Calu3 (cell line): ENCODE results near the gene LDLRAD4. TPM values are rescaled to one million over a fixed set of nuclear protein-coding genes. Genes with fewer than 3 reads are reported as not detected.

Experiments used
- BruUV-seq: library from RNA; stranded (reverse); fragments of 400-500 nt; replicated peaks from 2 replicates; lab custom pipeline; 2021; lab: Mats Ljungman, UMichigan
- CTCF ChIA-PET: fragments of 300-600 bp; sonication (Branson Sonifier 250); formaldehyde crosslinking; loops from one replicate; lab custom pipeline; 2022; ENCODE audit warnings: antibody characterized with exemption; lab: Charles Lee
- DNase-seq: peaks from one replicate; pipeline ENCODE4 v3.0.0; 2022
- H3K27ac Mint-ChIP-seq: one replicate; pipeline ENCODE4 v1.8.0; 2022; ENCODE audit warnings: mixed read lengths; ENCODE audit not compliant: unreplicated experiment
- H3K27me3 Mint-ChIP-seq: one replicate; pipeline ENCODE4 v1.8.0; 2022; ENCODE audit warnings: mixed read lengths; ENCODE audit not compliant: unreplicated experiment
- H3K36me3 Mint-ChIP-seq: one replicate; pipeline ENCODE4 v1.8.0; 2022; ENCODE audit warnings: mild to moderate bottlenecking, moderate library complexity, mixed read lengths; ENCODE audit not compliant: insufficient read depth, unreplicated experiment
- H3K4me1 Mint-ChIP-seq: one replicate; pipeline ENCODE4 v1.8.0; 2022; ENCODE audit warnings: mild to moderate bottlenecking, low read depth, mixed read lengths; ENCODE audit not compliant: unreplicated experiment
- H3K4me3 Mint-ChIP-seq: one replicate; pipeline ENCODE4 v1.8.0; 2022; ENCODE audit warnings: mild to moderate bottlenecking, low read depth, moderate library complexity, mixed read lengths; ENCODE audit not compliant: unreplicated experiment
- H3K9me3 Mint-ChIP-seq: one replicate; pipeline ENCODE4 v1.8.0; 2022; ENCODE audit warnings: low read depth, mixed read lengths; ENCODE audit not compliant: unreplicated experiment
- CTCF ChIP-seq: fragments of 200-600 bp; IDR thresholded peaks from one replicate; pipeline ENCODE4 v1.8.0; 2022; ENCODE audit warnings: antibody characterized with exemption; ENCODE audit not compliant: unreplicated experiment
- intact Hi-C: fragments of 100-400 bp; cut with micrococcal nuclease; formaldehyde crosslinking; loops from one replicate; pipeline ENCODE4 v1.10.0; 2022; ENCODE audit not compliant: unreplicated experiment
- total RNA-seq: library from RNA; stranded (reverse); gene quantifications from 2 replicates; pipeline ENCODE4 v1.2.3, GENCODE V29; 2022

The LDLRAD4 gene
- total RNA-seq, 1 experiment from 2014 or later, result 0.50 TPM

- no peak for TF ChIP-seq CTCF
- Mint-ChIP-seq H3K4me1 (no peaks in the 10 kb centered on the region), H3K4me3 (no peak overlapping the region), H3K36me3 (no peaks in the 10 kb centered on the region), H3K27me3 (peaks cover 32% of the 10 kb centered on the region), H3K9me3 (no peaks in the 10 kb centered on the region), H3K27ac (no peak overlapping the region)
- DNase-seq, result no peak
- BruUV-seq, result no TSS peak
- intact Hi-C loops, result loop anchor here (10.0 kb wide), 1 partner anchor 140 kb away; no protein-coding TSS in a partner anchor
- CTCF ChIA-PET, result no interaction called here
Observed at GRCh38 chr18:13574761-13575160, 356.2 kb downstream of the LDLRAD4 start.

GRCh38 chr18:13576598-13576997 lies 358.0 kb downstream of the LDLRAD4 start:
- Mint-ChIP-seq H3K9me3 (no peaks in the 10 kb centered on the region), H3K27ac (no peak overlapping the region), H3K27me3 (peaks cover 40% of the 10 kb centered on the region), H3K4me3 (no peak overlapping the region), H3K4me1 (no peaks in the 10 kb centered on the region), H3K36me3 (no peaks in the 10 kb centered on the region)
- no peak for DNase-seq
- CTCF ChIA-PET, result interaction anchor here (0.7 kb wide), 1 partner anchor 156 kb away, joined by 3 read pairs; no protein-coding TSS in a partner anchor
- no peak for TF ChIP-seq CTCF
- intact Hi-C loops, result loop anchor here (10.0 kb wide), 1 partner anchor 142 kb away; no protein-coding TSS in a partner anchor
- BruUV-seq, result no TSS peak

GRCh38 chr18:13577091-13577697 lies 358.6 kb downstream of the LDLRAD4 start:
- no peak overlapping the region for H3K27ac Mint-ChIP-seq
- no peak for TF ChIP-seq CTCF
- H3K36me3 Mint-ChIP-seq, result no peaks in the 10 kb centered on the region
- H3K9me3 Mint-ChIP-seq, result no peaks in the 10 kb centered on the region
- H3K4me1 Mint-ChIP-seq, result no peaks in the 10 kb centered on the region
- CTCF ChIA-PET, result interaction anchor here (0.7 kb wide), 1 partner anchor 157 kb away, joined by 3 read pairs; no protein-coding TSS in a partner anchor
- no TSS peak for BruUV-seq
- H3K27me3 Mint-ChIP-seq, result peaks cover 40% of the 10 kb centered on the region
- intact Hi-C loops, result loop anchor here (10.0 kb wide), 1 partner anchor 142 kb away; no protein-coding TSS in a partner anchor
- no peak overlapping the region for H3K4me3 Mint-ChIP-seq
- DNase-seq, result no peak

DNA sequence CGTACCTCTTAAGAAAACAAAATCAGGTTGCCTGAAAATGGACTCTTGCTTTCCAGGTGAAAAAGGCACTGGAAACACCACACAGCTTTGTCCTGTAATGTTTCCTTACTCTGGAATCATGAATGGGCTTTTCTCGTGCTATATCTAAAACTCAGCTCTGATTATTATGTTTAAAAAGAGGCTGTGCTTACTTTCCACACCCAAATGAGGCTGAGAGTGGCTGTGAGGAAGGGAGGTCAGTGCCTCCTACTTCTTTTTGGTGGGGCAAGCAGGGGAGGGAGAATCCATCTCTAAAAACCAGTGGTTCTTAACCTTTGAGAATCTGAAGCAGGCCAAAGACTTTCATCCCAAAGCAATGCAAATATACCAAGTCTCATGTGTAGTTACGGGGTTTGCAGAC lies 359.2 kb downstream of the LDLRAD4 start:
- H3K4me1 Mint-ChIP-seq, result no peaks in the 10 kb centered on the region
- TF ChIP-seq CTCF, result no peak
- H3K4me3 Mint-ChIP-seq, result no peak overlapping the region
- no peaks in the 10 kb centered on the region for H3K36me3 Mint-ChIP-seq
- H3K27me3 Mint-ChIP-seq, result peaks cover 40% of the 10 kb centered on the region
- intact Hi-C loops, result loop anchor here (10.0 kb wide), 1 partner anchor 143 kb away; no protein-coding TSS in a partner anchor
- BruUV-seq, result no TSS peak
- CTCF ChIA-PET, result no interaction called here
- no peak for DNase-seq
- no peak overlapping the region for H3K27ac Mint-ChIP-seq
- no peaks in the 10 kb centered on the region for H3K9me3 Mint-ChIP-seq
